Activated CD4-positive, alpha-beta T cell treated with anti-CD3 and anti-CD28 coated beads for 1 hour (primary cell): ENCODE measurements around the gene ZNF148.

Experiments used
- DNase-seq: peaks from one replicate; pipeline ENCODE4 v3.0.0-alpha.2; 2020

Gene ZNF148

DNA sequence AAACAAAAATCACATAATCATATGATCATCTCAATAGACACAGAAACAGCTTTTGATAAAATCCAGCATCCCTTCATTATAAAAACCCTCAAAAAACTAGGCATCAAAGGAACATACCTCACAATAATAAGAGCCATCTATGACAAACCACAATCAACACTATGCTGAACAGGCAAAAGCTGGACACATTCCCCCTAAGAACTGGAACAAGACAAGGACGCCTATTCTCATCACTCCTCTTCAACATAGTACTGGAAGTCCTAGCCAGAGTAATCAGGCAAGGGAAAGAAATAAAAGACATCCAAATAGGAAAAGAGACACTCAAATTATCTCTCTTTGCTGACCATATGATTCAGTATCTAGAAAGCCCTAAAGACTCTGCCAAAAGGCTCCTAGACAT, 107.7 kb downstream of the ZNF148 start:
- no peak for DNase-seq

DNA sequence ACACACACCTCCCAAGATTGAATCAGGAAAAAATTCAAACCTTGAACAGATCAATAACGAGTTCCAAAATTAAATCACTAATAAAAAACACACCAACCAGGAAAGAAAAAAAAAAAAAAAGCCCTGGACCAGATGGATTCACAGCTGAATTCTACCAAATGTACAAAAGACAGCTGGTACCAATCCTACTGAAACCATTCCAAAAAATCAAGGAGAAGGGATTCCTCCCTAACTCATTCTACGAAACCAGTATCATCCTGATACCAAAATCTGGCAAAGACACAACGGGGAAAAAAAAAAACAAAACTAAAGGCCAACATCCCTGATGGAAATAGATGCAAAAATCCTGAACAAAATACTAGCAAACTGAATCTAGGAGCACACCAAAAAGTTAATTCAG, 108.2 kb downstream of the ZNF148 start:
- no peak for DNase-seq

DNA sequence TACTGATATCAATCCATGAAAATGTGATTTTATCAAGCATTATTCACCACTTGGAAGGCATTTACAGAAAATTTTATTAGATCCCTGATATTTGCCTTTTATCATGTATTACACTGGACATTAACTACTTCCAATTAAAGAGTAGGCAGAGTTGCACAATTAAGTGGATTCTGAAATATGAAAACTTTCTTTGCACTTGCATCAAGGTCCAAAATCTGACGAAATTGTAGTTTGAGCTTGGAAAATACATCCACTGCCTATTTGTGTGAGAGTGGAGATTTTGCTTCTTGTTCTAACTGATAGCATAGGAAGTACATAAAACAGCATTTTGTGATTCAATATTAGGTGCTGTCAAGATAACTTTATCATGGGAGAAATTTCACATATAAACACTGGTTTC, 113.0 kb downstream of the ZNF148 start:
- DNase-seq: no peak

DNA sequence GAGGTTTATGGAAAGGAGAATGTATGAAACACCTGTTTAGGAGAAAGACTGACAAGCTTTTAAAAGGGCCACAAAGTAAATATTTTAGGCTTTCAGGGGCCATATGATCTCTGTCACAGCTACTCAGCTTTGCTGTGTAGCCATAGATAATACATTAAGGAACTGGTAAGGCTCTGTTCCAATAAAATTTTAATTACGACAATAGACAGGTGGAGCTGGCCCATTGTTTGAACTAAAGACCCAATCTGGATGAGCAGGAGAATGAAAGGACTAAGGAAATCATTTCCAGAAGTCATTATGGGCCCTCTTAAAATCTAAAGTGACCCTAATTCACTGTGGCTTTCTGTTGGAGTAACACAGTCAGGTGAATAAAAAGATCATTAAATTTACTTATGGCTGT, 114.1 kb downstream of the ZNF148 start:
- no peak for DNase-seq

DNA sequence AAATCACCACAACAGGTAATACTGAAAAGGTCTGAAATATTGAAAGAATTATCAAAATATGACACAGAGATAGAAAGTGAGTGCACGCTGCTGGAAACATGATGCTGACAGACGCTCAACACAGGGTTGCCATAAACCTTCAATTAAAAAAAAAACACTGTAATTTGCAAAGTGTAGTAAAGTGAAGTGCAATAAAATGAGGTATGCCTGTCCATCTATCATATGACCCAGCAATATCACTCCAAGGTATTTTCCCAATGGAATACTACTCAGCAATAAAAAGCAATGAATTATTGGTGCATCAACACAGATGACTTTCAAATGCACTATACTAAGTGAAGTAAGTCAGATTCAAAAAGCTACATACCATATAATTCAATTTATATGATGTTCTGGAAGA, 115.0 kb downstream of the ZNF148 start:
- no peak for DNase-seq

DNA sequence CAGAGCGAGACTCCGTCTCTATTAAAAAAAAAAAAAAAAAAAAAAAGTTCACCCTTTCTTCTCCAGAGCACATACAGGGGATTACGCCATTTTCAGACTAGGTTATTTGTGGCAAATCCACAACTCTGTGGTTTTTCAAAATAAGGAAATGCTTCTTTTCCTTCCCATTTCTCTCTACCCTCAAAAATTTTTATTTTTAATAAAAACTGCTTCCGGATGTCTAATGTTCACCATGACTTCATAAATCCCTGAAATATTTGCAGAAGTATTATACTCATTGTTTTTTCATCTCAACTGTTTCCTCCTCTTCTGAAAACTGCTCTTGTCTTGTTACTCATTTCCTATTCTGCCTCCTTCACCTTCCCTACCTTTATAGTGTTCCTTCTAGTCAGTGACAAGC, 117.6 kb downstream of the ZNF148 start:
- no peak for DNase-seq

DNA sequence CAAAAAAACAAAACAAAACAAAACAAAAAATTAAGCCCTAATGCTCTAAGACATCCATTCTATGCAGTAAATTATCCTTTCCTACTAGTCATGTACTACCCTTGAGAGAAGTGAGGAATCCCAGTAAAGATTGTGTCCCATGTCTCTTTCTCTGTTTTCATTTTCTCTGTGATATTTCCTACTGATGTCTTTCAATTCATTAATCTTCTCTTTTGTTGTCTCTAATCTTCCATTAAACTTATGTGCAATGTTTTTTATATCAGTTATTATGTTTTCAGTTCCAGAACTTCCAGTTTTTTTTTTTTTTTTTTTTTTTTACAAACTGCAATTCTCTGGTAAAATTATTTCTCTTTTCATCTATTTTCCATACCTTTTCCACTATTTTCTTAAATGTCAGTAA, 118.5 kb downstream of the ZNF148 start:
- DNase-seq: no peak

DNA sequence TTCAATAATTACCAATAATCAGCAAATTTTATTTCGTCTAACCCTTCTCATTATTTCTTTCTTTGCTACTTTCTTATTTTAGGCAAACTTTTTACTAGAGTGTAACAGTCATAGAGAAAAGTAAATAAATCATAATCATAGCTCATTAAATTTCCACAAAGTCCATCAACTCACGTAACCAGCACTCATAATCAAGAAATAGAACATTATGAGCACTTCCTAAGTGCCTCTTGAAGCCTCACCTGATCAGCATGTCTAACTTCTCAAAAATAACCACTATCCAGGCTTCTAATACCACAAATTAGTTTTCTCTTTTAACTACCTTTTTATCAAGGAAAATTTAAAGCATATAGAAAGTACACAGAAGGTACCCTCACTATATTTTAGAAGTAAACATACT, 124.2 kb downstream of the ZNF148 start:
- DNase-seq: no peak

DNA sequence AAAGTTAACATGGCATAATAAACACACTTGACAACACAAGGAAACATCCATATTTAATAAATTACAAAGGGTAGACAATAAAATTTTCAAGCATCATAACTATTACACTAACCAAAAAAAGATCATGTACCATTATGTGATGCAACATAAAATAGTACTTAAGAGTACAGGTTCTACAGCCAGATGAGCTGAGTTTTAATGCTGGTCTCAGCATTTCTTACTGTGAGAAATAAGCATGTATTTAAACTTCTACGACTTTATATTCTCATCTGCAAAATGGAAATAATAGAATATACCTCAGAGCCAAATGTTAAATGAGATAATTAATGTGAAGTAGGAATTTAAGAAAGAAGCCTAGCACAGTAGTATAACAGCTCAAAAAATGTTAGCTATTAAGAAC, 128.9 kb downstream of the ZNF148 start:
- DNase-seq: no peak

DNA sequence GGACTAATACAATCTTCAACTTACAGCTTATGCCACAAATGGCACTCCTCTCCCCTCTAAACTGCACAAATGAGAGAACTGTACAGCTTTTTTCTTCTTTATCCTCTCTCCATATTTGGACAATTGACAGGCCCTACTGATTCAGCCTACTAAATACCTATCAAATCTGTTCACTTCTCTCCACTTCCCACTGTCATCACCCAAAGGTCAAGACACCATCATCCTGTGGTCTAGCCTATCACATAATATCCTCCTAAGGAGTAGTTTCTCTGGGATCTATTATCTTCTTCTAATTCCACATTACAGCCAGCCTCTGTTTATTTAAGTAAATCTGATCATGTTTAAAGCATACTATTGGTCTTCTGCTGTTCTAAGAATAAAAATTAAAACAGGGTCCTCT, 129.6 kb downstream of the ZNF148 start:
- DNase-seq: no peak

DNA sequence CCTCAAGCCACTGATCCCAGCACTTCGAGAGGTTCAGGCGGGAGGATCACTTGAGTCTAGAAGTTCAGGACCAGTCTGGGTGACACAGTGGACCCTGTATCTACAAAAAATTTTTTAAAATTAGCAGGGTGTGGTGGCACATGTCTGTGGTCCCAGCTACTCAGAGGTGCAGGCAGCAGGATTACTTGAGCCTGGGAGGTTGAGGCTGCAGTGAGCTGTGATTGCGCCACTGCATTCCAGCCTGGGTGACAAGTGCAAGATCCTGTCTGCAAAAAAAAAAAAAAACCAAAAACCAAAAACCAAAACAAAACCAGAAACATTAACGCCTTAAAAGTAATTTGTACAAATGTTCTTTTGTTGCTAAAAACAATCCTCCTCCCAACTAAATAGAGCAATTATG, 134.6 kb downstream of the ZNF148 start:
- no peak for DNase-seq

DNA sequence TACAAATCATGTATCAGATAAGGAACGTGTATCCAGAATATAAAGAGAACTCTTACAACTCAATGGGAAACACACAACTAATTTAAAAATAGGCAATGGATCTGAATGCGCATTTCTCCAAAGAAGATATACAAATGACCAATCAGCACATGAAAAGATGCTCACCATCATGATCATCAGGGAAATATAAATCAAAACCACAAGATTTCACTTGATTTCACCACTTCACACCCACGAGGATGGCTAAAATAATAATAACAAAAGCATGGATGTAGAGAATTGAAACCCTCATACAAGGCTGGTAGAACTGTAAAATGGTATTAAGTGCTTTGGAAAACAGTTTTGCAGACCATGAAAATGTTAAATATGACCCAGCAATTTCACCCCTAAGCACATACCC, 135.9 kb downstream of the ZNF148 start:
- no peak for DNase-seq

DNA sequence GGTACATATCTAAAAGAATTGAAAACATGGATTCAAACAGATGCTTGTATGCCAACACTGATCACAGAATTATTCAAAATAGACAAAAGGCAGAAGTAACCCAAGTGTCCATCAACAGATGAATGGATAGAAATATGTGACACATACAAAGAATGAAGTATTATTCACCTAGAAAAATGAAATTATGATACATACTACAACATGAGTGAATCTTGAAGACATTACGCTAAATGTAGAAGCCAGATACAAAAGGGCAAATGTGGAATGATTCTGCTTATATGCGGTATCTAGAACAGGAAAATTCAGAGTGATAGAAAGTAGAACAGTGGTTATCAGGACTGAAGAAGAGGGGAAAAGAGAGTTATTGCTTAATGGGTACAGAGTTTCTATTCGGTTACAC, 136.4 kb downstream of the ZNF148 start:
- DNase-seq: no peak

DNA sequence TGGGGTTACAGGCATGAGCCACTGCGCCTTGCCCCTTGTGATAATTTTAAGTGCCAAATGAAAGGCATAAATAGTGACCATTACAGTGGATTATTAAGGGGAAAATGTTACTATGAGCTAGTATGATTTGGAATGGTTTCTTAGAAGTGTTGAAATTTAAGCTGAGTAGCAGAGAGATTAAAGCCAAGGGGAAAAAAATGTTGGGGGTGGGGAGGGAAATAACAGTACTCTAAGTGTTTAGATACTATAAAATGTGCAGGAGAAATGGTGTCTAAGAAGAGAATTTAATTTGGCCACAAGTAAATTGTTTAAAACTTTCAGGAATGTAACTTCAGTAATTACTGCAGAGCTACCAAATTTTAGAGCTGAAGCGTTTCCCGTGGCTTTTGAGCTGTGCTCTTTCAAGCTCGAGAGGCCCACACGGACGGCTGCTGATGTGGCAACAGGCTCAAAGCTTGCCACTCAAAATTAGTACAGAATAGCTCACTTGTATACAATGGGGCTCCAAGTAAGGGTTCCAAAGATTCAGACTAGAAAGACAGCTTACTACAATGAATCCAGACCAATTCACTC, 138.7 kb downstream of the ZNF148 start:
- no peak for DNase-seq

DNA sequence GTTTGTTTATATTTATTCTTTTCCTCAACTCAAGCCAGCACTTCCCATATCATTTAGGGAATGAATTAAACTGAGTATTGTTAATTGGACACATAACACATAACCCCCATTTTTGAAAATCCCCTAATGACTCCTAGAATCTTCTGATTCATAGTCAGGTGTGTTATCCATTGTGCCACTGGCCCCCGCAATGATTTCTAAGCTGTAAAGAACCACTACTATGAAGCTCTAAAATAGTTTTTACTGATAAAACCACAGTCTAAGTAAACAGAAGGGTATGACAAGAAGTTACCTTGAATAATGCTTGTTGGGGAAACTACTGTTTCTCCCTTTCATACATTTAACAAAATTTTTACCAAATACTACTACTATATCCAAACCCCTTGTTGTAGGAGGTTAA, 140.3 kb downstream of the ZNF148 start:
- no peak for DNase-seq

DNA sequence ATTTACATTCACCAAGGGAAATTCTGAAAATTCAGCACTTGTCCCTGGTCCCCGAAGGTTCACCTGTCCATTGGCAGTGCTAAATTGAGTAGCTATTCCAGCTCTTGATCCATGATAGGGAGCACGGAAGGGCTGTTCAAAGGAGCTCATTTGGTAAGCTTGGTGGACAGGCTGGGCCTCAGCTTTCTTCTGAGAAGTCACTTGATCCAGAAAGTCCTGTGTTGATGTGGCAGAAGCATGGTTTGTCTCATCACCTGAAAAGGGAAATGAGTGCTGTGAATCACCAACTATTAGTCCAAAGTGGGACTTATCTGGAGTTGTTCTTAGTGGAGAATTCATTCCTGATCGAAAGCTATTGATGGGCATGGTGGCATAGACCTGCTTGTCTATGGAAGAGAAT, 142.7 kb downstream of the ZNF148 start:
- no peak for DNase-seq

DNA sequence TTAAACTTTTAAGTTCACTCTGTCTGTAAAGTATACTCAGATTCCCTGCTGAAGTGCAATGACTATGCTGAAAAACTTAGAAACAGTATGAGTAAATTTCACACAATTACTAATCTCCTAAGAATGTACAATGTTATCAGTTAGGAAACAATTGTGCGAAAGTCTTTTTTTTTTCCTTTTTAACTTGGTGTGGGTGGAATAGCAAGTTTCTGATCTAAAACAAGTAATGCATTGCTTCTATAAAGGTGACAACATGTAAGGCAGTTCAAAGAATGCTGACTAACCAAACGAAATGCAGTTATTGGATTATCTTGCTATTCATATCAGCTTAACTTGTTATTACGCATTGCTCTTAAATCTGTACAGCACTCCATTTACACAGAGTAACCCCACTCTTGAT, 143.2 kb downstream of the ZNF148 start:
- DNase-seq: no peak

DNA sequence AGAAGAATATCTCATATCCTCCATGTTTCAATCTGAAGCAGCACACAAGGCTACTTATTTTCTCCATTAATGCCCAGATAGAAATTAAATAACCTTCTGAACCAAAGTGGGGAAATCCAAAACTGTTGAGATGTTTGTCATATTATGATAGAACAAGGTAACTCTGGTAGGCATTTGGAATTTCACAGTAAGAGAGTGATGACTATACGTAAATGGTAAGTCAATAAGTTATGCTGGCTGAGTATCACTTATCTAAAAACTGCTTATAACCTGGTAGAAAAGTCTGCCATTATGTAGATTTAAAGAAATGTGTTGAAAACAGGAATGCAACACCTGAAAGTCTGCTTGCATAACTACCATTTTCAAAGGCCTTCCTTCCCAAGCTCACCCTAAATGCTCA, 145.4 kb downstream of the ZNF148 start:
- DNase-seq: no peak

DNA sequence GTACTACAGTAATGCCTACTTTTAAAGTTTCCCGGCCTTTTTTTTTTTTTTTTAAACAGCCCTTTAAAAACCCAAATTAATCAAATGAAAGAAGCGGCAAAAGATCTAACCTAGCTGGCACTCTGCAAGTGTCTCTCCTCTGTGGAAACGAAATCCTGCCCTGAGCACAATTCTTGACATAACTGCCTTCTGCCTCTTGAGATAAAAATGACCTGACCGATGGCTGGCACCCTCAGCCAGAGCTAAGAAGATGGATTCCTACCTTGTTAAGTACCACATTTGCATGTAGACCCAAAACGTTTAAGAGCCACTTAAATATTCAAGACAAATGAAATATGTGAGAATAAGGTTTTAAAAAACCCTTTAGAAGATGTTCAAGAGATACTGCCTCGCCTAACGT, 146.0 kb downstream of the ZNF148 start:
- no peak for DNase-seq

DNA sequence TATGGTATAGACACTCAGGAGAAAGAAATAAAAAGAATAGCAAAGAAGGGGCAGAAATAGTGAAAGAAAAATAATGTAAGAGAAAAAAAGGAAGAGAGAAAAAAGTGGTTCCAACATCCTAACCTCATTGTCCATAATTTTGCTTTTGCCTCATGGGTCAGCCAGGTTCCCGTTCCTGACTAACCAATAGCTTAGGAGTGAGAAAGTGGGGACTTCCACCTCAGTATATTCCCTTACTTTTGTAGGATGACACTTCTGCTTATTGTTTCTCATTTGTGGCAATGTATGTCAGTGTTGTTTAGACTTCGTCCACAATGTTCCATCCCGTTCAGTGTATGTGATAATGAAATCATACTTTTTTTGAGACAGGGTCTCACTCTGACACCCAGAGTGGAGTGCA, 153.3 kb downstream of the ZNF148 start:
- no peak for DNase-seq

DNA sequence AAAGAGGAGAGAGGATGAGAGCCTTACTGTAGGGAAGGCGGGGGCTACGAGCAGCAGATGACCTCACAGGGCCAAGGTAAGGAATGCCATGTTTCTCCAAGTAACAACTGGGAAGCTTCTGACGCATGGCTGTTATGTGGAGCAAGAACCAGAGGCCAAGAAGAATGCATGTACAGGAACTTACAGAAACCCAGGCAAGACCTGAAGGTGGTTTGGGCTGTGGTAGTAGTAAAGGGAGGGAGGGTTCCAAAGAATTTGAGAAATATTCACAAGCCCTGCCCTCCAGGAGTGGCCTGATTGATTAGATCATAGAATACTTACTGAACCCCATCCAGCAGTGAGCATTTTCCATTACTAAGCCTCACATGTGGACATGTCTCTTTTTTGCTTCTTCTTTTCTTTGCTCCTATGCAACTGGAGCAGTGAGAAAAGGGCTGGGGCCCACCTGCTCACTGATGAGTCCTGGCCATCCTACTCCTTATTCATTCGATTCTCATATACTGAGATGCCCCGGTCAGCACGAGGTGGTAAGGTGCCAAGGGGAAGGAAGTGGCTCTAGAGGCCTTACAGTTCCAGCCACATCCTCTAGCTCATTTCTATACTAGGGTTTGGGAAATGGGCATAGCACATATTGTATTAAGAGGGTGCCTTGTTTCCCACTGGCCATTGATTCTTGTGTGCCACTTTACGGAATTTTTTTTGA, 154.2 kb downstream of the ZNF148 start:
- DNase-seq: no peak

DNA sequence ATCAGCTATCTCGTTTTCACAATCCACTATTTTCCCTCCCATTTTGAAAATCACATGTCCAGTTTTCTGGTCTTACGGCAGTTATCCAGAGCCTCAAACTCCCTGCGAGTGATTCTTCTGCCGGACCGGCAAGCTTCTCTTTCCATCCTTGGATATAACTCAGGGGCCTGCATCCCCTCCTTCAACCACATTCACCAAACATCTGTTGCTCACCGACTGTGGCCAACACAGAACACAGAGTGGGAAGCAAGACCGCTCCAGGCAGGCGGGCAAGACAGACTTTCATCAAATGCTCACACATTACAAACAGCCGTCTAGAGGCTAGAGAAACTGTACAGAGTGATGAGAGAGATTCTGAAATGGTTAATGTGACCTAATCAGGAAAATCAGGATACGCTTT, 154.9 kb downstream of the ZNF148 start:
- no peak for DNase-seq

DNA sequence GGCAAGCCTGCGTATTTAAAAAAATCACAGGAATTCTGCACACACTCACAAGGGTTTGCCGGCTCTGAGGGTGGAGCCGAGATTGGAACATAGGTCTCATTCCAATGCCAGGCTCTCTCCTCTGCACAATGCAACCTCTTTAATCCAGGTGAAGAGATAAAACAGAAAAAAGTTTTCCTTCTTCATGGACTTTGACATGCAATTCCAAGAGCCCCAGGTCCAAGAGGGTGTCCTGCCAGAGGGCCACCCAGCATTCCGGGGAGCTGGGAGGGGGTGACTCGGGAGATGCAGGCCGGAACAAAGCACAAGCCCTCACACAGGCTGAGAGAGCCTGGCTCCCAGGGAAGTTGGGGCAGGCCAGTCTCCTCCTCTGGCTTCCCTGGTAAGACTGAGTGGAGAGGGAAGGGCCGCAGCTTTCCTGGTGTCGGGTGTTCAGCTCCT, 155.8 kb downstream of the ZNF148 start:
- DNase-seq: no peak

DNA sequence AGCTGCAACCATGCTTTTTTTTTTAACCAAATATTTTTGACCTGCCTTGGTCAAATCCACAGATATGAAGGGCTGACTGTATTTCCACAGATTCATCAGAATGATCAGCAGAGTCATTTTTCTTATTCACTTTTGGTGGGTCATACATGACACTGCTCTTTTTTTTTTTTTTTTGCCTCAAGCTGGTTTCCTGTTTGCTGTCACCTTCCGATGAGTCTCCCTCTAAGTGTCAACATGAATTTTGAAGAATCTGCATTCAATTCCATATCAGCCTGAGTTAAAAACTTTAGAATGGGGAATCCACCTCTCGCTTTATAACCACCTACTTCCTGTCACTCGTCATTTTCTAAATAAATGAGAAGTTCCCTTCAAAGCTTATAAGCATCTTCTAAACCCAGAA, 160.4 kb downstream of the ZNF148 start:
- DNase-seq: no peak

DNA sequence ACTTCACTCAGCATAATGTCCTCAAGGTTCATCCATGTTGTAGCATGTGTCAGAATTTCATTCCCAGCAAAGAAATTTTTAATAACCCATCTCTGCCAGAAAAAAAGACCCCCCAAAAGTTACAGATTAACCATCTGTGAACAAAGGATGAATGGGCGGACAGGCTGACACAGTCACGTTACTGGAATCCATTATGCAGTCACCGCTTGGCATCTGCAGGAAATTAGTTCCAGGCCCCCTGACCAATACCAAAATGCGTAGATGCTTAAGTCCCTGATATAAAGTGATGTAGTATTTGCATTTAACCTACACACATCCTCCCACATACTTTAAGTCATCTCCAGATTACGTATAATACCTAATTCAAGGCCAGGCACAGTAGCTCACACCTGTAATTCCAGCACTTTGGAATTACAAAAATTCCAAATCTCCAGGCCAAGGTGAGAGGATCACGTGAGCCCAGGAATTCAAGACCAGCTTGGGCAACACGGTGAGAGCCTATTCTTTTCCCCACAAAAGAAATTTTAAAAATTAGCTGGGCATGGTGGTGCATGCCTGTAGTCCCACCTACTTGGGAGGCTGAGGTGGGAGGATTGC, 161.1 kb downstream of the ZNF148 start:
- no peak for DNase-seq
